Thoracic aorta (tissue), 2 donors: ENCODE results near the gene SNURF. TPM values are rescaled to one million over a fixed set of nuclear protein-coding genes. Genes with fewer than 3 reads are reported as not detected.
"Not testable (repeated sequence)": the region's sequence is repeated elsewhere in the genome, so short reads cannot be mapped to it uniquely, and the experiment has no call there.

ENCODE experiments used
- ATAC-seq: fragments of 150-250 bp; one replicate; pipeline ENCODE4 v1.8.0; 2017; ENCODE audit warnings: low read depth; ENCODE audit not compliant: insufficient number of reproducible peaks, low FRiP score
- DNase-seq: peaks from one replicate; pipeline ENCODE4 v3.0.0-alpha.2; 2020; ENCODE audit warnings: low spot score
- H3K27ac ChIP-seq, 2 donors: fragments of 200-600 bp; sonication (generic); 1 replicate in 1 of 2; 2 replicates in 1 of 2; pipeline ENCODE4 v1.5.1; 2016; ENCODE audit warnings: mild to moderate bottlenecking in 2 of 2, moderate library complexity in 2 of 2
- H3K27me3 ChIP-seq: fragments of 200-600 bp; sonication (generic); replicated peaks from 2 replicates; pipeline ENCODE4 v1.6.0; 2016; ENCODE audit warnings: mild to moderate bottlenecking; ENCODE audit not compliant: insufficient read depth
- H3K36me3 ChIP-seq: fragments of 200-600 bp; sonication (generic); one replicate; pipeline ENCODE4 v1.5.1; 2016
- H3K4me1 ChIP-seq, 2 donors: fragments of 200-600 bp; sonication (generic); 1 replicate in 1 of 2; 2 replicates in 1 of 2; pipeline versions ENCODE4 v1.5.1 to v1.6.0; 2016; ENCODE audit warnings: low read depth in 2 of 2, mild to moderate bottlenecking in 1 of 2; ENCODE audit not compliant: control insufficient read depth in 1 of 2
- H3K4me3 ChIP-seq: fragments of 200-600 bp; sonication (generic); 2 replicates; pipeline ENCODE4 v1.5.1; 2016; ENCODE audit warnings: mild to moderate bottlenecking
- H3K9me3 ChIP-seq: fragments of 200-600 bp; sonication (generic); 2 replicates; pipeline ENCODE4 v1.5.1; 2016
- CTCF ChIP-seq: fragments of 200-600 bp; sonication (generic); IDR thresholded peaks from one replicate; pipeline ENCODE4 v1.5.1; 2019; ENCODE audit warnings: antibody characterized with exemption
- total RNA-seq, 2 donors: library from RNA; depleted of rRNA; stranded (reverse); fragments of >200 nt; gene quantifications; one replicate each; pipeline versions ENCODE4 v1.1.0 to v1.2.3, GENCODE V29; 2016

SNURF gene
- 10 to 100 TPM; 17.7 to 37.3 TPM for total RNA-seq

GRCh38 chr15:24954783-24955530 lies at the start of gene SNURF, which contains the start of gene SNRPN:
TSS of gene SNURF (plus strand) at chr15:24954987. CDS start at chr15:24955049, 62 bp downstream.
TSS of gene SNRPN (plus strand) at chr15:24954987. CDS start at chr15:24974454, 19,467 bp downstream.
- ATAC-seq, result no peak
- Histone ChIP-seq H3K4me1 (peaks cover under 1 to 5% of the 10 kb centered on the region in 2 donors), H3K36me3 (no peaks in the 10 kb centered on the region), H3K4me3 (peak within 1 kb of the TSS; percentile 81), H3K27ac (peak within 1 kb of the TSS; percentile 90 to 98), H3K27me3 (no peaks in the 10 kb centered on the region), H3K9me3 (no peaks in the 10 kb centered on the region)
- TF ChIP-seq CTCF, result no peak
- peak; percentile 3 for DNase-seq

- H3K4me3 ChIP-seq, result no peak overlapping the region
- DNase-seq, result no peak
- H3K27ac ChIP-seq, result no peak overlapping the region
- H3K4me1 ChIP-seq, result no peaks in the 10 kb centered on the region
- no peak for ATAC-seq
- no peaks in the 10 kb centered on the region for H3K36me3 ChIP-seq
- H3K9me3 ChIP-seq, result no peaks in the 10 kb centered on the region
- no peaks in the 10 kb centered on the region for H3K27me3 ChIP-seq
- no peak for TF ChIP-seq CTCF
Measured at GRCh38 chr15:24916305-24917009, 38.3 kb upstream of the SNURF start.

- Histone ChIP-seq H3K4me1 (no peaks in the 10 kb centered on the region), H3K27me3 (no peaks in the 10 kb centered on the region), H3K36me3 (no peaks in the 10 kb centered on the region), H3K9me3 (no peaks in the 10 kb centered on the region), H3K27ac (no peak overlapping the region), H3K4me3 (no peak overlapping the region)
- DNase-seq (no peak), ATAC-seq (no peak)
- no peak for TF ChIP-seq CTCF
Measured at GRCh38 chr15:24917431-24917830, 37.4 kb upstream of the SNURF start.

GRCh38 chr15:24919446-24919845 lies 35.3 kb upstream of the SNURF start:
- no peaks in the 10 kb centered on the region for H3K4me1 ChIP-seq
- H3K36me3 ChIP-seq, result no peaks in the 10 kb centered on the region
- no peak for DNase-seq
- TF ChIP-seq CTCF, result no peak
- no peak for ATAC-seq
- no peak overlapping the region for H3K27ac ChIP-seq
- H3K4me3 ChIP-seq, result no peak overlapping the region
- H3K9me3 ChIP-seq, result no peaks in the 10 kb centered on the region
- H3K27me3 ChIP-seq, result no peaks in the 10 kb centered on the region

GRCh38 chr15:24922781-24923180 lies 32.0 kb upstream of the SNURF start:
- H3K27ac ChIP-seq, H3K27me3 ChIP-seq, ATAC-seq, H3K9me3 ChIP-seq, DNase-seq, H3K4me1 ChIP-seq, H3K36me3 ChIP-seq, H3K4me3 ChIP-seq: not testable (repeated sequence)
